ENCODE results near the gene EPHA1.

Gene EPHA1

DNA sequence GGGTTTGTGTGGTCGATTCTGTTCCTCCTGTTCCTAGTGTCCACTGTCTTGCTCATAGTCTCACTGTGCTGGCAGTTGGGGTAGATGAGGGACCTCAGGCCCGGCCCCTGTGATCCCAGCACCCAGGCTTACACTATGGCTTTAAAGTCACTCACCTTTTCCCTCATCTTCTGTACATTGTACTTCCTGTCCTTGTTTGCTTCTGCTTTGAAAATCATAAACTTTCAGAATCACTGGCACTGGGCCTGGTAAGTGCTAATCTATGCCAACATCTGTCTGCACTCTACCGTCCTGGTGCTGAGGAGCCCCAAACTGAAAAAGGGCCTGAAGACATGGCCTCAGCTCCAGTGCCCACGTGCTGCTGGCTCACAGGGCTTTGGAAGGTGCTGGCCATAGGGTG is 28.9 kb upstream of the EPHA1 start:
- no peak for TF ChIP-seq EZH2phosphoT487 (IDR thresholded peaks at IDR 0.05; ENCODE audit: borderline replicate concordance, low read length)
- TF ChIP-seq, protein P1, sequence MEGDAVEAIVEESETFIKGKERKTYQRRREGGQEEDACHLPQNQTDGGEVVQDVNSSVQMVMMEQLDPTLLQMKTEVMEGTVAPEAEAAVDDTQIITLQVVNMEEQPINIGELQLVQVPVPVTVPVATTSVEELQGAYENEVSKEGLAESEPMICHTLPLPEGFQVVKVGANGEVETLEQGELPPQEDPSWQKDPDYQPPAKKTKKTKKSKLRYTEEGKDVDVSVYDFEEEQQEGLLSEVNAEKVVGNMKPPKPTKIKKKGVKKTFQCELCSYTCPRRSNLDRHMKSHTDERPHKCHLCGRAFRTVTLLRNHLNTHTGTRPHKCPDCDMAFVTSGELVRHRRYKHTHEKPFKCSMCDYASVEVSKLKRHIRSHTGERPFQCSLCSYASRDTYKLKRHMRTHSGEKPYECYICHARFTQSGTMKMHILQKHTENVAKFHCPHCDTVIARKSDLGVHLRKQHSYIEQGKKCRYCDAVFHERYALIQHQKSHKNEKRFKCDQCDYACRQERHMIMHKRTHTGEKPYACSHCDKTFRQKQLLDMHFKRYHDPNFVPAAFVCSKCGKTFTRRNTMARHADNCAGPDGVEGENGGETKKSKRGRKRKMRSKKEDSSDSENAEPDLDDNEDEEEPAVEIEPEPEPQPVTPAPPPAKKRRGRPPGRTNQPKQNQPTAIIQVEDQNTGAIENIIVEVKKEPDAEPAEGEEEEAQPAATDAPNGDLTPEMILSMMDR (IDR thresholded peaks at IDR 0.05; ENCODE audit: low read depth, low read length, poor library complexity, severe bottlenecking) = no peak
- Histone ChIP-seq H3K27me3 (ENCODE audit: control insufficient read depth, low read length) (peaks cover 20% of the 10 kb centered on the region), H3K9me2 (replicated peaks; ENCODE audit: control insufficient read depth, low read length) (no peaks in the 10 kb centered on the region), H3K4me3 (ENCODE audit: low read length) (no peak overlapping the region), H4K20me1 (ENCODE audit: control insufficient read depth, insufficient read depth, low read depth, low read length) (no peaks in the 10 kb centered on the region), H3K27ac (ENCODE audit: low read depth, low read length) (no peak overlapping the region), H3K9me3 (ENCODE audit: control insufficient read depth, insufficient read depth, low read length) (no peaks in the 10 kb centered on the region), H3K36me3 (ENCODE audit: control insufficient read depth, low read length) (no peaks in the 10 kb centered on the region), H3F3A (ENCODE audit: control insufficient read depth, insufficient read depth) (no peaks in the 10 kb centered on the region), H3K79me2 (ENCODE audit: control insufficient read depth, low read length) (no peaks in the 10 kb centered on the region), H3K4me2 (ENCODE audit: low read length) (no peak overlapping the region), H3K4me1 (ENCODE audit: control insufficient read depth, low read length) (peaks cover 6% of the 10 kb centered on the region; the same call in 1 of the 2 replicates)

DNA sequence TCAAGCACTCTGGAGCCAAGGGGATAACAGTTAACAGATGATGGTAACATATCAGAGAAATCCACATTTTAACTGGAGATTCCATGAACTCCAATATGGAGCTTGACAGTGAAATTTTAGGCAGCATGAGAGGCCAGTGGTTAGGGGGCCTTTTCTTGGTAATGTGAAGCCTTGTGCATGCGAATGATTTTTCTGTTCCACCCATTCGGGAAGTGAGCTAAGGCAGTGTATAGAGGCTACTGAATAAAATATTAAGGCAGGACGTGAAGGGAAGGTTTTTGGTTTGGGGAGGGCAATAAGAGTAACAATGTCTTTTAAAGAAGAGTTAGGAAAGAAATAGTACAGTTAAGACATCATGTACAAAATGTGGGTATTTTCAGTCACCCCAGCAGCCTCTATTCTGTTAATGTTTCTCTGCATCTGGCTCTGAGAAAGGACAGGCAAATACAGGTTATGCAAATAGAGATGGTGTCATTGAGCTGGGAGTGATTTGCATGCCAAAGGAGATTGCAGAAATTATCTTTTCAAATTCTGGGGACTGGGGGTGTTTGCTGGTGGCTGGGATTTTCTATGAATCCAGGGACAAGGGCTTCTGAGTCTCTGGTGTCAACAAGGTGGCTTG is 27.8 kb upstream of the EPHA1 start:
- Histone ChIP-seq H3K27me3 (ENCODE audit: control insufficient read depth, low read length) (peaks cover 19% of the 10 kb centered on the region), H3K9me2 (replicated peaks; ENCODE audit: control insufficient read depth, low read length) (no peaks in the 10 kb centered on the region), H3K36me3 (ENCODE audit: control insufficient read depth, low read length) (no peaks in the 10 kb centered on the region), H3F3A (ENCODE audit: control insufficient read depth, insufficient read depth) (no peaks in the 10 kb centered on the region), H3K4me1 (ENCODE audit: control insufficient read depth, low read length) (peaks cover 6% of the 10 kb centered on the region; the same call in 1 of the 2 replicates), H3K4me3 (ENCODE audit: low read length) (no peak overlapping the region), H3K4me2 (ENCODE audit: low read length) (no peak overlapping the region), H3K9me3 (ENCODE audit: control insufficient read depth, insufficient read depth, low read length) (no peaks in the 10 kb centered on the region), H3K27ac (ENCODE audit: low read depth, low read length) (no peak overlapping the region), H4K20me1 (ENCODE audit: control insufficient read depth, insufficient read depth, low read depth, low read length) (no peaks in the 10 kb centered on the region), H3K79me2 (ENCODE audit: control insufficient read depth, low read length) (no peaks in the 10 kb centered on the region)
- TF ChIP-seq, protein P1 (IDR thresholded peaks at IDR 0.05; ENCODE audit: low read depth, low read length, poor library complexity, severe bottlenecking) = no peak
- no peak for TF ChIP-seq EZH2phosphoT487 (IDR thresholded peaks at IDR 0.05; ENCODE audit: borderline replicate concordance, low read length)

GRCh38 chr7:143435266-143435665 is 26.6 kb upstream of the EPHA1 start:
- no peak for TF ChIP-seq EZH2phosphoT487 (IDR thresholded peaks at IDR 0.05; ENCODE audit: borderline replicate concordance, low read length)
- TF ChIP-seq, protein P1 (IDR thresholded peaks at IDR 0.05; ENCODE audit: low read depth, low read length, poor library complexity, severe bottlenecking) = no peak
- H3K4me2 ChIP-seq (ENCODE audit: low read length) = no peak overlapping the region
- H3K4me3 ChIP-seq (ENCODE audit: low read length) = no peak overlapping the region
- H3K27ac ChIP-seq (ENCODE audit: low read depth, low read length) = no peak overlapping the region
- H3F3A ChIP-seq (ENCODE audit: control insufficient read depth, insufficient read depth) = no peaks in the 10 kb centered on the region
- H3K36me3 ChIP-seq (ENCODE audit: control insufficient read depth, low read length) = no peaks in the 10 kb centered on the region
- H3K79me2 ChIP-seq (ENCODE audit: control insufficient read depth, low read length) = no peaks in the 10 kb centered on the region
- peaks cover 6% of the 10 kb centered on the region; the same call in 1 of the 2 replicates for H3K4me1 ChIP-seq (ENCODE audit: control insufficient read depth, low read length)
- H3K9me3 ChIP-seq (ENCODE audit: control insufficient read depth, insufficient read depth, low read length) = no peaks in the 10 kb centered on the region
- H3K9me2 ChIP-seq (replicated peaks; ENCODE audit: control insufficient read depth, low read length) = no peaks in the 10 kb centered on the region
- peaks cover 9% of the 10 kb centered on the region; the same call in 1 of the 2 replicates for H3K27me3 ChIP-seq (ENCODE audit: control insufficient read depth, low read length)
- no peaks in the 10 kb centered on the region for H4K20me1 ChIP-seq (ENCODE audit: control insufficient read depth, insufficient read depth, low read depth, low read length)
